Midbrain (tissue), 1 donor: Measurements from ENCODE around the gene PDCD5.
"Not testable (repeated sequence)": the region's sequence is repeated elsewhere in the genome, so short reads cannot be mapped to it uniquely, and the experiment has no call there.

Source experiments
- DNase-seq: peaks from one replicate; lab custom pipeline; 2025; lab: John Stamatoyannopoulos, UW

The PDCD5 gene, protein sequence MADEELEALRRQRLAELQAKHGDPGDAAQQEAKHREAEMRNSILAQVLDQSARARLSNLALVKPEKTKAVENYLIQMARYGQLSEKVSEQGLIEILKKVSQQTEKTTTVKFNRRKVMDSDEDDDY

DNA sequence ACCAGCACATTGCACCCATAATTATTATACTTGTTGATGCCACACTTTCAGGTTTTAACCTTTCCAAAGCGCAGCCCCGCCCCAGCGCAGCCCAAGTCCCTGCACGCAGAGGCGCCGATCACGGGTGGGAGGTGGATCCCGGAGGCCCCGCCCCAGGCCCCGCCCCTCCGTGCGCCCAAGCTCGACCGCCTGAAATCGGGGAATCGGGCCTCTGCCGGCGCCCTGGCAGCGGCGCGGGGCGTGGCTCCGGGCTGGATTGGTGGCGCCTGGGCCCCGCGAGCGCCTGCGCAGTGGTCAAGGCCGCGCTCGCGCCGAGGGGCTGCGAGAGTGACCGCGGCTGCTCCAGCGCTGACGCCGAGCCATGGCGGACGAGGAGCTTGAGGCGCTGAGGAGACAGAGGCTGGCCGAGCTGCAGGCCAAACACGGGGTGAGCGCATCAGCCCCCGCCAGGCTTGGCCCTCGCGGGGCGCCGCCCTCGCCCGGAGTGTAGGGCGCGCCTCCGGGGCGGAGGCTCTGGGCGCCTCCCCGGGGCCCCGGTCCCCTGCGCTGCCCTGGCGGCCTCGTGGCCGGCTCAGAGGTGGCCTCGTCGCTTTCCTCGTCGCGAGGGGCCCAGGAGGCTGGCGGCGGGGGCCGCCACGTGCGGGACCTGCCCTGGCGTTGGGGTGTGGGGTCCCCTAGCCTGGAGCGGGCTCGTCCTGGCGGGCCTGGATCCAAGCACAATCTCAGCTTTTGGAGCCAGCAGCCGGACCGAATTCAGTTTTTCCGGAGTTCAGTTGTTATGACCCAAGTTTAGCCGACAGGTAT is at the start of gene PDCD5:
Gene PDCD5, plus strand, starts transcription at position 290 of the 804 bp plus-strand sequence. Its CDS starts 72 bp downstream, at position 362.
- peak; percentile 97 for DNase-seq

DNA sequence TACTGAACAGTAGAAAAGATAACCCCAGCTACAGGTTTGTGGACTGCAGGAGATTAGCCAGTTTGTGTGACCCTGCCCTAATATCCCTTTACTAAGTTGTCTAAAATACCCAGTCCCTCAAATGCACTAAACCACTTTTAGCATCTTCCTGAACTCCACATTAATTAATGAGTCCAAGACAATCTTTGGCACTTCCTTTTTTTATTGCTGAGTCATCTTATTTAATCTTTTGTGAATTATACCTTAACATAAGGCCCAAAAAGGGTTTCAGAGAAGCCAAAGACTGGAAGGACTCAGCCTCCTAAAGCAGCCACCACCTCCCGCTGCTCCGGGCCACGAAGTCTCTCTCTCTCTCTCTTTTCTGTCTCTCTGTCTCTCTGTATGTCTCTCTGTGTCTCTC is 48.8 kb upstream of the PDCD5 start:
- no peak for DNase-seq

DNA sequence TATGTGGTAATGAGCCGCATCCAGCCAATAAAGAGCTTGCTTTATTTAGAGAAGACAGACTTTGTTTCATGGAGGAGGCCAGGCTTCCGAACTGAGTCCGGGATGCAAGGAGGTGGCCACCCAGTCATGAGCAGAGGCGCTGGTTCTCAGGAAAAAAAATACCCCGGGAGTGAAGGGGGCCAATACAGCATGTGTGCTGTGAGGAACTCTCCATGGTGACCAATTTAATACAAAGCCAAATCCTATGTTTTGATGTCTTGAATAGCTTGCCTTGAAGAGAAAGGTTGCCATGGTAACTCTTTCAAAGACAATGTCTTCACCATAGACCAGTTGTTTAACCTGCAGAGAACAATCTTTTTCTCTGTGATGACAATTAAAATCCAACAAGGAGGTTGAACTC is 43.4 kb upstream of the PDCD5 start:
- DNase-seq, result no peak

DNA sequence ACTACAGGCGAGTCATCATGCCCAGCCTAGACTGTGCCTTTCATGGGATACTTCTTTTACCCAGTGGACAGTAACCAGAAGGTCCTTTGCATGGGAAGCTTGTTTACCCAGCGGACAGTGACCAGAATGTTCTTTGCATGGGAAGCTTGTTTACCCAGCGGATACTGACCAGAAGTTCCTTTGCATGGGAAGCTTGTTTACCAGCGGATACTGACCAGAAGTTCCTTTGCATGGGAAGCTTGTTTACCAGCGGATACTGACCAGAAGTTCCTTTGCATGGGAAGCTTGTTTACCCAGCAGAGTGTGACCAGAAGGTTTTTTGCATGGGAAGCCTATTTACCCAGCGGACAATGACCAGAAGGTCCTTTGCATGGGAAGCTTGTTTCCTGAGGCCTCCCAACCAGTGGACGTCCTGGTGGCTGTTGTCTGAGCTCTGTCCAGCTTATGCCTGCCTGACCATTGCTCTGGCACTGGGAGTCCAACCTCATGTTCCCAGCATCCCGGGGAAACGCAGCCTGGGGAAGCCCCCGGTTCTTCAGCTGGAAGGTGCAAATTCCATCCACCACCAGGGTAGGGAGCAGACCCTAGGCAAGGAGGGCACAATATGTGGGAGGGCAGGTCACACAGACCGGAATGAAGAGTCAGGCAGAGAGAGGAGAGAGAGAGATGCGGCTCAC is 41.6 kb upstream of the PDCD5 start:
- no peak for DNase-seq

DNA sequence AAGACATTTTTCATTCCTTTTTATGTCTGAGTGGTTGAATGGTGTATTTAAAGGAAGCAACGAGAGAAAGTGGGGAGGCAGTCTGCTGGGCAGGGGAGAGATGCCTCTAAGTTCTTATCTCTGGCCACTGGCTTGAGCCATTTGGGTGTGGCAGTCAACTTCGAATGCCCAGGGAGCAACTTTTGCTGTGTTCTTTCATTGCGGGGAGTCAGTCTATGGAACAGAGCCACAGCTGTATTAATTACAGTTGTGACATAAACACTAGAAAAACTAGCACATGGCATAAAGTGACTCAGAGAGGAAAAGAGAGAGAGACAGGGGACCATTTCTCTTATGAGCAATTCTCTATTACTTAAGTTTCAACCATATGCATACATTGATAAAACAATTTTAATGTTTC is 40.4 kb upstream of the PDCD5 start:
- no peak for DNase-seq

DNA sequence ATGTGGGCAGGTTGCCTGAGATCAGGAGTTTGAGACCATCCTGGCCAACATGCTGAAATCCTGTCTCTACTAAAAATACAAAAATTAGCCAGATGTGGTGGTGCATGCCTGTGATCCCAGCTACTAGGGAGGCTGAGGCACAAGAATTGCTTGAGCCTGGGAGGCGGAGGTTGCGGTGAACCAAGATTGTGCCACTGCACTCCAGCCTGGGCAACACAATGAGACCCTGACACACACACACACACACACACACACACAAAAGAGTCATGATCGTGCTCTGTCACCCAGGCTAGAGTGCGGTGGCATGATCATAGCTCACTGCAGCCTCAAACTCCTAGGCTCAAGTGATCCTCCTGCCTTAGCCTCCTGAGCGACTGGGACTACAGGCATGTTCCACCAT is 39.6 kb upstream of the PDCD5 start:
- DNase-seq, result not testable (repeated sequence)

DNA sequence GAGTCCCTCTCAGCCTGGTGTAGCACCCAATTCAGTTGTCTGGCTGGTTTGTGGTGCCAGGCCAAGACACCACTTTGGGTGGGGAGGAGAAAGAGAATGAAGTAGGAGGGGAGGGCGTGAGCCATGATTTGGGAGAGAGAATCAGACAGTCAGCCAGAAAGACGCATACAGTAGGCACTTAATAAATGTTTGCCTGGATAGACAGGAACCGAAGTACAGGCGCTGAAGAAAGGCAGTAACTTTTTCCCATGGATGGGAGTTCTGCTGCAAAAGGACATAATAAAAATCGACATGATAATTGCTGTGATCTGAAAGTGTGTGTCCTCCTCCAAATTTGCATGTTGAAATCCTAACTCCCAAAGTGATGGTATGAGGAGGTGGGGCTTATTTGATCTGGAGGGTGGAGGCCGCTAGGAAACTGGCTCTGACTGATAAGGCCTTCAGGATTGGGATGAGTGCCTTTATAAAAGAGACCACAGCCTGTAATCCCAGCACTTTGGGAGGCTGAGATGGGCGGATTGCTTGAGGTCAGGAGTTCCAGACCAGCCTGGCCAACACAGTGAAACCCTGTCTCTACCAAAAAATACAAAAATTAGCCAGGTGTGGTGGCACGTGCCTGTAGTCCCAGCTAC is 38.4 kb upstream of the PDCD5 start:
- DNase-seq, result no peak

DNA sequence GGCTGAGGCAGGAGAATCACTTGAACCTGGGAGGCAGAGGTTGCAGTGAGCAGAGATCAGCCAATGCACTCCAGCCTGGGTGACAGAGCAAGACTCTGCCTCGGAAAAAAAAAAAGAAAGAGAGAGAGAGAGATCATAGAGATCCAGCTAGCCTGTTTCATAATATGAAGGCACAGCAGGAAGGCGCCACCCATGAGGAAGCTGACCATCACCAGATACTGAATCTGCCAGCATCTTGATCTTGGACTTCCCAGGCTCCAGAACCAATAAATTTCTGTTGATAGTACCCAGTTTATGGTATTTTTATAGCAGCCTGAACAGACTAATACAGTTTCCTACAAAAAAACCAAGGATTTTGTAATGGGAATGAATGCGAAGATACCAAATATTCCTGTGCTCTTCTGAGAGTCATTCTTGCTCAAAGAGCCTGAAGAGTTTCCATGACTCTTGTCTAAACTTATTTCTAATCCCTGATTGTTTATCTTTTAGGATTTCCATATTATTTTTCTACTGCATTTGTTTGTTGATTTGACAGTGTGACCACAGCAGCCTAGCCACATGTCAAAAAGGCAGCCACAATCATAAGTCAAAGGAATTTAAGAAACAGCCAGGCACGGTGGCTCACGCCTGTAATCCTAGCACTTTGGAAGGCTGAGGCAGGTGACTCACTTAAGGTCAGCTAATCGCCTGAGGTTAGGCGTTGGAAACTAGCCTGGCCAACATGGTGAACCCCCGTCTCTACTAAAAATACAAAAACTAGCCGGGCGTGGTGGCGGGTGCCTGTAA is 37.7 kb upstream of the PDCD5 start:
- DNase-seq, result no peak

DNA sequence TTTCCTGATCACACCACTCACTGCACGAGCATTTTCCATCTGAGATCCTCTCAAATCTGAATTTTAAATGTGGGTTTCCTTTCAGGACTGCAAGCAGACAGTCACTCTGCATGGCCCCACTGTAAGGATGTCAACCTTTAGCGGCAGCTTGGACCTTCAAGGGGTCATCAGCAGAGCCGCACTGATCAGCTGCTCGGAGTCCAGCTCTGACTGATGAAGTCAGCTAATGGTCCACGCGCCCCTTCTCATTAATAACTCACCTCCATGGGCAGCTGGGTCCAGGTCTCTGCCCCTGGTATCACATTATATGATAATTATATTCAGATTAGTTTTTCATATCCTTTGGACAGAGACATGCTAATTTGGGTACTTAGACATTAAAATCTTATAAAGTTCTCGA is 36.1 kb upstream of the PDCD5 start:
- no peak for DNase-seq

DNA sequence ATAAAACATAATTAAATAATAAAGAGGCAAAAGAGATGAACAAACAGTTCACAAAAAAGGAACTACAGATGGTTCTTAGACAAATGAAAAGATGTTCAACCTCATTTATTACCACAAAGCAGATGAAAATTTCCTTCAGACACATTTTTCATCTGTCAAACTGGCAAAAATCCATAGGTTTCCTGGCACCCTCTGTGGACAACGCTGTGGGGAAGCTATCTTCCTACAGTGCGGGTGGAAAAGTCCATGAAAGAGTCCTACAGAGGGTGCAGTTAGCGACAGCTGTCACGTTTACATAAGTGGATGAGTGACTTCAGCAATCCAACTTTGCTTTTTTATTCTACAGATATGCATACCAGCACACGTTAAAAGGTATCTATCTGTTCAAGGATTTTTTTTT is 30.3 kb upstream of the PDCD5 start:
- no peak for DNase-seq

DNA sequence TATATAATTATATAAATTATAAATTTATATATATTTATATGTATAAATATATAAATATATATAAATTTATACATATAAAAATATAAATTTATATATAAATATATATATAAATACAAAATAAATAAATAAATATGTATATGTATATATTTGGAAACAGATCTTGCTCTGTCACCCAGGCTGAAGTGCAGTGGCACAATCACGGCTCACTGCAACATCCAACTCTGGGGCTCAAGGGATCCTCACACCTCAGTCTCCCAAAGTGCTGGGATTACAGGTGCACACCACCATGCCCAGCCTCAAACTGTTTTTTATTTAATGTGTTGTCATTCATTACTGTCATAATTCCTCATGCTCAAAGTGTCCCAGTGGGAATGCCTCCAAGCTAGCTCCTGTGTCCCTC is 25.2 kb upstream of the PDCD5 start:
- DNase-seq, result no peak

DNA sequence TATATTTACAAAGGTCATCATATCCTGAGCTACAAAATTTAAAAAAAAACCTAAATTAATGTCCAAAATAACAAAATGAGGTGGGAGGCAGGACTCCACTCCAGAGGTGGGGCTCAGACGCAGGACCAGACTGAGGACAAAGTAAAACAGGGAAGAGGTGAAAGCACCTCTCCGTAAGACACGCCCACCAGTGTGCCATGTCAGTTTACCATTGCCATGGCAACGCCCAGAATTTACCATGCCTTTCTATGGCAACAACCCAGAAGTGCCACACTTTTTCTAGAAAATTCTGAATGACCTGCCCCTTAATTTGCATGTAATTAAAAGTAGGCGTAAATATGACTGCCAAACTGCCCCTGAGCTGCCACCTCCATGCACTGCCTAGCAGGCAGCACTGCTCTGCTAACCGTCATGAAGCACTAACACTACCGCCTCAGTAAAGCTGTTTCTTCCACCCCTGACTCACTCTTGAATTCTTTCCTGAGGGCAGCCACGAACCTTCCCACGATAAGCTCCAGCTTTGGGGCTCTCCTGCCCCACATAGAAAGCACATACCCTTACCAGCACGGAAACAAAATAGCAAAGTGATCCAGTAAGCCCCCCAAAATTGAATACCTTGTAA is 22.3 kb upstream of the PDCD5 start:
- no peak for DNase-seq

DNA sequence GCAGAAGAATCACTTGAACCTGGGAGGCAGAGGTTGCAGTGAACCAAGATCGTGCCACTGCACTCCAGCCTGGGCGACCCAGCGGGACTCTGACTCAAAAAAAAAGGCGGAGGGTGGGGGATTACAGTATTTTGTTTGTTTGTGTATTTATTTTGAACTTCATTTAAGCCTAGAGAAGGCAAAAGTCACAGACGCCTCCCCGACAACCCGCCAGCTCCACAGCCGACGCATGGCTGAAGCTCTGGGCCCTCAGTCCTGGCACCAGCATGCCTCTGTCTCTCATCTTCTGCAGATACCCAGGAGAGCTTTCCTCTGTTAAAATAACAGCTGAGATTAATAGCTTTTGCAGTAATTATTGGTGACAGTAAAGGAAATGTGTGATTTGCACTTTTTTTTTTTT is 17.2 kb upstream of the PDCD5 start:
- DNase-seq, result no peak

DNA sequence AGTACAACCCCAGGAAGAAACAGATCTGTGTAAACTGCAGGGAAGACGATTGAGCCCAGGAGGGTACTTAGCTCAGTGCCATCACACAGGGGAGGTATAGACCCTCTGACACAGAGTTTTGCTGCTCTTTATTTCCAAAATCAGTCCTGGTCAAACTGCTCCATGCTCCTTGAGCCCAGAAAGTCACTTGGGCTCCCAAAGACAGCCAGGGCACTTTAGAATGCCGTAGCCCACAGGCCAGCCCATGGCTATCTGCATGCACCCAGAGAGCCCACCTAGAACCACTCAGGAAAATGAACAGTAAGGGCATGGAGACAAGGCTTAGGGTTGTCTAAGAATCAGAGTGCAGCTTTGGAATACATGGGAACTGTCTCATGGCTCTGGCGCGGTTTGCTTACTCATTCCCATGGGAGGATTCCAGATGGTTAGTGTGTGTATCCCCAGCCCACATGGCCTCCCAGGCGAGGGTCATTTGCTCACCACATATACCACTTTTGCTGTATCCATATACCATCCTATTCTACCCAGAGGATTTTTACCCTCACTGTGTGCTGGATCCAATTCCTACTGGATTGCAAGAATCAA is 14.7 kb upstream of the PDCD5 start:
- DNase-seq, result no peak

DNA sequence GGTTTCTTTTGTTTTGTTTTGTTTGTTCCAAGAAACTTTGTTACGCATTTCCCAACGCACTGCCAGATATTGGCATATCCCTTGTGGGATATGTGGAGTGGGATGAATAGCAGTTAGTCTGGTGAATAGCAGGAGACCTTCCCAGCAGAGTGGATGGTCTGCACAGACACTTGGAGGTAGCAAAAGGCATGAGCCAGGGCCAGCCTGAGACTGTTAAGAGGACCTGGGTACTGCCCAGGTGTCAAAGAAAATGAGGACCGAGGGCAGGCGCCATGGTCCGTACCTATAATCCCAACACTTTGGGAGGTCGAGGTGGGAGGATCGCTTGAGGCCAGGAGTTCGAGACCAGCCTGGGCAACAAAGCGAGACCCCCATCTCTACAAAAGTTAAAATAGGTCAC is 13.5 kb upstream of the PDCD5 start:
- no peak for DNase-seq

DNA sequence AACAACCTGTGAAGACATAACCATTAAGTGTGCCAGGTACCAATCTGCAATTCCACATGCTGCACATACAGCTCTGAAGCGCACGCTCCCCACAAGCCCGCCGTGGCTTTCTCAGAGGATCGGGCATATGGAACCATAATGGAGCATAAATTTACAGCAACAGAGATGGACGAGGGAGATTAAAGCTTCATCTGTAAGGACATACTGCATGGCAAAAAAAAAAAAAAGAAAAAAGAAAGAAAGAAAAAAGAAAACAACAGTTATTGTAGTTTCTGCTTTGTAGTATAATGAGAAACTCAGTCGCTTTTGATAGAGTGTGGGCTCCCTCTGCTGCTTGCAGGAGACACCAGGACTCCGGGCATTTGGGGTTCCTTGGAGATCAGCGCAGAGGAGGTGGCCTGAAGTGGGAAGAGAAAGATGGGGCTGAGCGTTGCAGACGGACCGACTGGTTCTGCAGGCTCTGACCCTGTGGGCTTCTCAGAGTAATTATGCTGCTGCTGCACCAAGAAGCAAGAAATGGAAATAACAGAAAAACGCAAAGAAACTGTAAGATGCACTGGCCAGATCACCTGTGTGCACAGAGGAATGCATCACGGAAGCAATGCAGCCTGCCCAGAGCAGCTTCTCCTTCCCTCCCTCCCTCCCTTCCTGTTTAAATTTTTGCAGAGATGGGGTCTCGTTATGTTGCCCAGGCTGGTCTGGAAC is 10.8 kb upstream of the PDCD5 start:
- peak; percentile 72 for DNase-seq

DNA sequence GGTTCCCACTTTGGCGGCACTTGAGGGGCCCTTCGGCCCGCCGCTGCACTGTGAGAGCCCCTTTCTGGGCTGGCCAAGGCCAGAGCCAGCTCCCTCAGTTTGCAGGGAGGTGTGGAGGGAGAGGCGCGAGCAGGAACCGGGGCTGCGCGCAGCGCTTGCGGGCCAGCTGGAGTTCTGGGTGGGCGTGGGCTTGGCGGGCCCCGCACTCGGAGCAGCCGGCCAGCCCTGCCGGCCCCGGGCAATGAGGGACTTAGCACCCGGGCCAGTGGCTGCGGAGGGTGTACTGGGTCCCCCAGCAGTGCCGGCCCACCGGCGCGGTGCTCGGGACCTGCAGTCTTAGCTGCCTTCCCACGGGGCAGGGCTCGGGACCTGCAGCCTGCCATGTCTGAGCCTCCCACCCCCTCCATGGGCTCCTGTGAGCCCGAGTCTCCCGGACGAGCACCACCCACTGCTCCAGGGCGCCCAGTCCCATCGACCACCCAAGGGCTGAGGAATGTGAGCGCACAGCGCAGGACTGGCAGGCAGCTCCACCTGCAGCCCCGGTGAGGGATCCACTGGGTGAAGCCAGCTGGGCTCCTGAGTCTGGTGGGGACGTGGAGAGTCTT is 9.4 kb upstream of the PDCD5 start:
- DNase-seq, result not testable (repeated sequence)

DNA sequence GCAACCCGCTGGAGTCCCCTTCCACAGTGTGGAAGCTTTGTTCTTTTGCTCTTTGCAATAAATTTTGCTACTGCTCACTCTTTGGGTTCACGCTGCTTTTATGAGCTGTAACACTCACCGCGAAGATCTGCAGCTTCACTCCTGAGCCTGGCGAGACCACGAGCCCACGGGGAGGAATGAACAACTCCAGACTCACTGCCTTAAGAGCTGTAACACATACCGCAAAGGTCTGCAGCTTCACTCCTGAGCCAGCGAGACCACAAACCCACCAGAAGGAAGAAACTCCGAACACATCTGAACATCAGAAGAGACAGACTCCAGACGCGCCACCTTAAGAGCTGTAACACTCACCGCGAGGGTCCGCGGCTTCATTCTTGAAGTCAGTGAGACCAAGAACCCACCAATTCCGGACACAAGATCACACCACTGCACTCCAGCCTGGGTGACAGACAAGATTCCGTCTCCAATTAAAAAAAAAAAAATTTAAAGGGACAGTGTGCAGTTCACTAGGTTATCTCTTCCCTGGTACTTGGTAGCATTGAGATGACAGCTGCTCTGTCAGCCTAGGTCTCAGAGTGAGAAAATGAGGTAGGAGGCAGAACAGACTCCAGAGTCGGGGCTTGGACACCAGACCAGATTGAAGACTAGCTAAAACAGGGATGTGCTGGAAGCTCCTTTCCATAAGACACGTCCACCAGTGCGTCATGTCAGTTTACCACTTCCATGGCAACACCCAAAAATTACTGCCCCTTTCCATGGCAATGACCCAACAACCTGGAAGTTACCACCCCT is 8.1 kb upstream of the PDCD5 start:
- not testable (repeated sequence) for DNase-seq

DNA sequence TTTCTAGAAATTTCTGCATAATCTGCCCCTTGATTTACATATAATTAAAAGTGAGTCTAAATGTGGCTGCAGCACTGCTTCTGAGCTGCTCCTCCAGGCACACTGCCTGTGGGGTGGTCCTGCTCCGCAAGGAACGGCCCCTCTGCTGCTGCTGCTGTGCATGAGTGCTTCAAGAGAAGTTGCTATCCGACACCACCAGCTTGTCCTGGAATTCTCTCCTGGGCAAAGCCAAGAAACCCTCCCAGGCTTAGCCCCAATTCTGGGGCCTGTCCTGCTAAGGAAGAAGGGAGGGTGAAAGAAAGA is 7.5 kb upstream of the PDCD5 start:
- DNase-seq, result no peak

DNA sequence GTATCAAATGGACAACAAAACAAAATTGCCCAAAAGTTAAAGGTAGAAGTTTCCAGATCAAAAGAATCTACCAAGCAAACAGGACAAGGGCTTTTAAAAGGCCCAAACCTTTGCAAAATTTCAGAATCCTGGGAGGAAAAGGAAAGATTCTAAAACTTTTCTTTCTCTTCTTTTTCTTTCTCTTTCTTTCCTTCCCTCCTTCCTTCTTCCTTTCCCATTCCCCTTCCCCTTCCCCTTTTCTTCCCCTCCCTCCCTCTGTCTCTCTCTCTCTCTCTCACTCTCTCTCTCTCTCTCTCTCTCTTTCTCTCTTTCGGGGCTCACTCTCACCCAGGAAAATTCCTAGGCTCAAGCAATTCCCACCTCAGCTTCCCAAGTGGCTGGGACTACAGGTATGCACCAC is 4.2 kb upstream of the PDCD5 start:
- DNase-seq, result no peak
